DOHH2 (cell line): Measurements from ENCODE around the gene CTSD.

ENCODE experiments used
- CTCF ChIP-seq: fragments of 200-600 bp; sonication (generic); IDR thresholded peaks from one replicate; pipeline ENCODE4 v1.5.1; 2014; ENCODE audit warnings: antibody characterized with exemption, mild to moderate bottlenecking, low read depth, low read length; ENCODE audit not compliant: poor library complexity, severe bottlenecking
- EZH2phosphoT487 ChIP-seq: fragments of 200-600 bp; sonication (generic); IDR thresholded peaks from 2 replicates; pipeline ENCODE4 v1.6.1; 2017; ENCODE audit warnings: borderline replicate concordance, mild to moderate bottlenecking, antibody characterized with exemption, low read length, moderate library complexity, mixed read lengths

DNA sequence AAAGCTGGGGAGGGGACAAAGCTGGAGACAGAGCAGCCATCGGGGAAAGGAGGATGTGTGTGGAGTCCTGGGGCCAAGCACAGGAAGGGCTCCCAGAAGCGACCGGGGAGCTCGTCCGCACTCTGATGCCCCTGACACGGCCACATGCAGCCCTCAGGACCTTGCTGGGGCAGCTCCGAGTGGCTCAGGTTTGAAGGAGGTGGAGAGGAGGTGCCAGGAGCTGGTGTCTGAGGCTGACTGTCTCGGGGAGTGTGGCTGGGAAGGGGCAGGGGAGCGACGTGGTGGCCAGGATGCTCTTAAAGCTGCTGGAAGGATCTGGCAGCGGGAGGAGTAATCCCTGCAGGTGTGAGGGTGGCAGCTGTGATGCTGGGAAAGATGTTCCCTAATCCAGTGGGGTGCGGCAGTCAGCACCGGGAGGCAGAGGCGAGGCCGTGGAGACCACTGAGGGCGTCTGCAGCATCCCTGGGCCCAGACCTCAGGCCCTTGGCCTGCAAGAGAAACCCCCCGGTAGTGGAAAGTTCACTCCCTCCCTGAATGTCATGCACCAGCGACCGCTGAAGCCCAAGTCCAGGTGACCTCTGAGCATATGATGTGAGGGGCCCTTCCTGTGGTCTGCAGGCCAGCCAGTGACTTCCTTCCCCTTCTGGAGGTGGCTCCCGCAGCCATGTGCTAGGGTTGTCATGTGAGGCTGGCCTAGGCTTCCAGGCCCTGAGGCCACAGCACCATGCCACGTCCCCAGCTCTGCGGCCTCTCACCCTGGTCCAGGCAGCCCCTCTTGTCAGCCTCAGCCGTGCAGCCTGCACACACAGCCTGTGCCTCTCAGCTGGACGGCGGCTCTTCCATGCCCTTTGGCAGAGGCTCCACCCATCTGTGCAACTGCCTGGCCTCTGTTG lies 17.2 kb upstream of the CTSD start:
- no peak for TF ChIP-seq CTCF
- no peak for TF ChIP-seq EZH2phosphoT487
